Stimulated activated CD8-positive, alpha-beta memory T cell treated with anti-CD3 and anti-CD28 coated beads, Interleukin-12 subunit alpha, Interleukin-12 subunit beta, amount 100 ng/mL, for 24 hours (primary cell): ENCODE data around the gene UMAD1.

ENCODE experiments used
- DNase-seq: peaks from one replicate; pipeline ENCODE4 v3.0.0-alpha.2; 2020; ENCODE audit errors: extremely low read depth

The UMAD1 gene

DNA sequence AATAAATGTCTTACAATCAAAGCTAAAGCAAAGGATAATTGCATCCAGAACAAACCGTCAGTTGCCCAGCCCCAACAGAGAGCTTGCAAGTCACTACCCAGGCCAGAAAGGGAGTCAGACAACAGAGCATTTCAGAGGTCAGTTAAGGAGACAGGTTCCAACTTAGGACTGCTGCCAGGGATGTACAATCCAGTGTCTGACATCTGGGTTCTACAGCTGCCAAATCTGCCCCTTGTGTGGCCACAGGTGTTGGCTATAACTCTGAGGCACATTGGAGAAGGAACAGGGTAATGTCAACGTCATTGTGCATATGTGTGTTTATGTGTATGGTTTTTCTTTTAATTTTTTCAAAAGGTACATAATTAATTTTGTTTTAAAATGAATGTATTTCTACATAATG, 242.8 kb downstream of the UMAD1 start:
- DNase-seq: no peak

DNA sequence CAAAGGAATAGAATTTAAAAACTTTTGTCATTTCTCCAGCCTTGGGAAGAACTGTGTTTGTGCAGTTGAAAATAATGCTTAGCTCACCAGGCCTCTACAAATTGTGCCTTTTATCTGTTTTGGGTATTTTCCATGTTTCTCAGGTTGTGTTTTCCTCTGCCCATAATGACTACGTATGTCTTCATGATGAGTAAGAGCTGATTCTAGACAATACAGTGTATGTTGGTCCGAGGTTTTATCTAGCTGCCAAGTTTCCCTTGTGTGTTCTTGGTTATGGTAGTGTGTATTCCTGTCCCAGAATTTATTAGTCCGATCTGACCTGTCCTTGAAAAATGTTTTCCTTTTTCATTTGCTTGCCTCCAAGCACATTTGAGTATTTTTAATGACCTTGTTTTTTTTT, 244.3 kb downstream of the UMAD1 start:
- DNase-seq: no peak

DNA sequence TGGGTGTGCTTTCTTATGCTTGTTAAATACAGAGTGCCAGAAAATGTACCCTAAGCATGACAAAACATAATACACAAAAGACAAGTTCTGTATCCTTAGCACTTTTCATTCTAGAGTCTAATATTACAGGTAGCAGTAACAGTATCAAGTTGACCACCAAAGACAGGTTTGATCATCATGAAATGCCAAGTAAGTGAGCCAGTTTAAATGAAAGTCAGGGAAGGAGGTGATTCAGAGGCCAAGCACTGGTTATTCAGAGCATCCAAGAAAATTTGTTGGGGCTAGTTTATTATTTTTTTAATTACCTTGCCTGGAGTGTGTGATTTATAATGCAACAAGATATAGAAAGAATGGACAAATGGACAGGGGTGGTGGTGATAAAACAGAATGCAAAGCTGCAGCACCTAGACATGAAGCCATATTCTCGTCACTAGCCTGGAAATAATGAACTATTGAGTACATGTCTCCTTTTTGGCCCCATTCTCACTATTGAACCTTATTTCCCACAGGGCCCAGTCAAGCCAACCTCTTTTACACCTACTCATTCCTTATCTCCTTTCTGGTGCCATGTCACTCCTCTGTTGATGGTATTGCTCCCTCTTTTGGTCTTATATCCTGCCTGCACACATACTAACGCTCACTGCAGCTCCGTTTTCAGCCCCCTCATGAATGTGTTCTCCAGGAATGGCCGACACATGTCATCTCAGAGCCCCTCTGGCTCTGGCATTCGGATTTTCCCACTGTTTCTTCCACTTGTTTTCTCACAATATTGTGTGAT, 249.4 kb downstream of the UMAD1 start:
- no peak for DNase-seq

DNA sequence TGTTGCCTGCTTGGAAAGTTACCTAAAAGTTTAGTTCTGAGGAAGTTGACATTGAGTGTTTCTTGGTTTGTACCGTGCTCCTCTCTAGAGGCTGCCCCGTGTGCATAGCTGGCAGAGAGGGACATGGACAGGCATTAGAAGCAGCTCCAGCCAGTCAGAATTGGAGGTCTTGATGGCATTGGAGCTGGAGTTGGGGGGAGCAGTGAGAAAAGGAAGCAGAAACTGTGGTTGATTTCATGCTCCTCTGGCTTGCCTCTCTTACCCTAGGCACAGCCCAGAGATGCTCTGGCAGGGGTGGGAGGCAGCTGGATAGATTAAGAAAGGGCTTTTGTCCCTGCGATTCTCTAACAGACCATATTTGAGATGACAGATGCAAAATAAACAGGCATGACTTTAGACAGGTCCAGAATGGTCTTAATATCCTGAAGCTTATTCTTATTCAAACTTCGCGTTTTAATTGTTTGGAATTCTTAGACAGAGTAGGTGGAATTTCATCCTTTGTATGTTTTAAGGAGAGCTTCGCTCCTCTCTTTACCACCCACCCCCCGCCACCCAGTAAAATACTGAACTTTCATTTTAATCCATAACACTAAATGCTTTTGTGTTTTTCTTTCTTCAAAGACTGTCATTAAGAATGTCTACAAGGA, 254.6 kb downstream of the UMAD1 start:
- no peak for DNase-seq

DNA sequence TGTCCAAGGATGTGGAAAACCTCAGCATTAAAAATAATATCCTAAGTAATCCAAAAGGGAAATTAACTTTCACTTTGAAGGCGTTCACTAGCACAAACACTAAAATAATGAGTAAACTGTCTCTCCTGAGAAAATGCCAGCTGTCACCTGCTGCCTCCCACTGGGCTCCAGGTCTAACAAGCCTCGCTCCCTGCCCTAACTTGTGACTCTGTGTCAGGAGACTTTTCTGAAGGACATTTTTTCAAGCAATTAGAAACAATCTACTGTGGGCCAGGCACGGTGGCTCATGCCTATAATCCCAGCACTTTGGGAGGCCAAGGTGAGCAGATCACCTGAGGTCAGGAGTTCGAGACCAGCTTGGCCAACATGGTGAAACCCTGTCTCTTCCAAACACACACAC, 255.2 kb downstream of the UMAD1 start:
- no peak for DNase-seq

DNA sequence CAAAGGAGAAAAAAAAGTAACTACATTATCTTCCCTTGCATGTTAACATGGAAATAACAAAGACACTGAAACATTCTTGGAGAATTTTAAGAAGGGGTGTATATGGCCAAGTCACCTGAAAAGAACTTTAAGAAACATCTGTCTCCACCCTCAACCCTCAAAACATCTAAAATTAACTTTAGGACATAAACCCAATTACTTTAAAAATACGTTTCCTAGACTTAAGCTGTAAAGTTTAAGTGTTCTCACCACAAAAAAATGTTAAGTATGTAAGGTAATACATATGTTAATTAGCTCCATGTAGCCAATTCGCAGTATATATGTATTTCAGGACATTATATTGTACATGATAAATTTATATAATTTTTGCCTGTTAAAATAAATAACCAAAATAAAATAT, 257.0 kb downstream of the UMAD1 start:
- DNase-seq: no peak

DNA sequence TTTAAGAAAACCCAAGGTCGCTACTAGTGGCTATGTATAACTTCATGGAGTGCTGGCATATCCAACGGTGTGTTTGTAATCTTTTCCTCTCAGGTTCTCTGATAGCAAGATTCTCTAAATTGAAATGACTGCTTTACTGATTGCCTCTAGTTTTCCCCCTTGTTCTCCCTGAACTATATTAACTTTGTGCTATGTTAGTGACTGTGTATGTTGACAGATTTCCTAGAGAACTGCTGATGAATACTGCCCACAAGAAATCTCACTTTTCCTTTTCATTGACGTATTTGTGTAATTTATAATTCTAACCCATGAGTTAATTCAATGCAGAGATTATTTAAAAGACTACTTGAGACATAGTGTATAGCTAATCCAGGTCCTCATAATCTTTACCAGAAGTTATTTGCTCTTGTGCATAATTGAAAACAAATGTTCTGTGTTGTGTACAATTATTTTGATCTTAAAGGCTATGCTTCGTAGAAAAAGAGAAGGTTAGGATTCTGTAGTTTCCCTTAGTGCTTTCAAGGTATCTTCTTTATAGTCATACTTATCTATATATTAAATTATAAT, 257.5 kb downstream of the UMAD1 start:
- no peak for DNase-seq

DNA sequence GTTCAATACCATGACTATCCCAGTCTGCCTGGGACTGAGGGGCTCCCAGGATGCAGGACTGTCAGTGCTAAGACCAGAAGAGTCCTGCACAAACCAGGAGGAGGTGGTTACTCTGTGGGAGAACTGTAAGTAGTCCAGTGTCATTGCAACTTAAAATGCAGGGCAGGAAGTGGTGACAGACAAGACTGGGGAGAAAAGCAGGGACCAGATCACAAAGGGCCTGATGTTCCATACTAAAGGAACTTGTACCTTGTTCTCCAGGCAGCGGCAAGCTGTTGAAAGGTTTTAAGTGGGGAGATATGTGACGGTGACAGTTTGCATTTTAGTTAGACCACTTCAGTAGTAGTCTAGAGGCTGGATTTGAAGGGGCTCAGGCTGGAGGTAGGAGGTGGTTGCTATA, 262.3 kb downstream of the UMAD1 start:
- DNase-seq: no peak

DNA sequence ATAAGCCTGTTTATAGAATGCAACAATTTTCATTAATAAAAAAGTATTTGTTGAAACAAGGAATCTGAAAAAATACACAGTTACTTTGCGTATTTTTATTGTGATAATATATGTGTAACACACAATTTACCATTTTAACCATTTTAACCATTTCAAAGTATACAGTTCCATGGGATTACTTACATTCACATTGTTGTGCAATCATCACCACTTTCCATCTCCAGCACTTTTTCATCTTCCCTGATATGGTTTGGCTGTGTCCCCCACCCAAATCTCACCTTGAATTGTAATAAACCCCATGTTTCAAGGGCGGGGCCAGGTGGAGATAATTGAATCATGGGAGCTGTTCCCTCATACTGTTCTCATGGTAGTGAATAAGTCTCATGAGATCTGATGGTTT, 266.8 kb downstream of the UMAD1 start:
- no peak for DNase-seq

DNA sequence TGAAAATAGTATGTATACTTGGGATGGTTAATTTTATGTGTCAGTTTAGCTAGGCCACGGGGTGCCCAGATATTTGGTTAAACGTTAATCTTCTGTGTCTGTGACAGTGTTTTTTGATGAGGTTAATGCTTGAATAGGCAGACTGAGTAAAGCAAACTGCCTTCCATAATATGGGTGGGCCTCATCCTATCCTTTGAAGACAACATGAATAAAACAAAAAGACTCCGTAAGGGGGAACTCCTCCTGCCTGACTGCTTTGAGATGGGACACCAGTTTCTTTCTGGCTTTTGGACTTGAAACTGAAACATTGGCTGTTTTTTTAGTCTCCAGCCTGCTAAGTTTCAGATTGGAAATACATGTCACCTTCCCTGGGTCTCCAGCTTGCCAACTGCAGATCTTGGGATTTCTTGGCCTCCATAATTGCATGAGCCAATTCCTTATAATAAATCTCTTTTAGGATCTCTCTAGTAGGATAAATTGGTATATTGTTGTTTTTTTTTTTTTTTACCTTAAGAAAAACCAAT, 268.1 kb downstream of the UMAD1 start:
- DNase-seq: no peak

DNA sequence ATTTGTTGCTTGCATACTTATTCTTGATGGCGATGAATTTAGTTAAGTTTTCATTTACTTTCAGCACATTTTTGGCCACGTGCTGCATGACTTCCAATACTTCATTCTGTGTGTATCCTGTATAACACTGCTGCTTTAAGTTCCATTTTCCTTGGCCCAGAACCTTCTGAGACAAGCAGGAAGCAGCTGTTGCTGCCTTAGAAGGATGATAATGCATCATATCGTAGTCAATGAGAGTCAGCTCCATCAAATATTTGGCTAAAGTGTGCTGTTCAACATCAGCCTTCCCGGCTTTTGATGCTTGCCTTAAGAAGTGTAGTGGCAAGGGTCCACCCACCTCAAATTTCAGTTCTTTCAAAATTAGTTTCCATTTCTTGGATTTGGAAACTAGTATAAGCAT, 268.8 kb downstream of the UMAD1 start:
- no peak for DNase-seq

DNA sequence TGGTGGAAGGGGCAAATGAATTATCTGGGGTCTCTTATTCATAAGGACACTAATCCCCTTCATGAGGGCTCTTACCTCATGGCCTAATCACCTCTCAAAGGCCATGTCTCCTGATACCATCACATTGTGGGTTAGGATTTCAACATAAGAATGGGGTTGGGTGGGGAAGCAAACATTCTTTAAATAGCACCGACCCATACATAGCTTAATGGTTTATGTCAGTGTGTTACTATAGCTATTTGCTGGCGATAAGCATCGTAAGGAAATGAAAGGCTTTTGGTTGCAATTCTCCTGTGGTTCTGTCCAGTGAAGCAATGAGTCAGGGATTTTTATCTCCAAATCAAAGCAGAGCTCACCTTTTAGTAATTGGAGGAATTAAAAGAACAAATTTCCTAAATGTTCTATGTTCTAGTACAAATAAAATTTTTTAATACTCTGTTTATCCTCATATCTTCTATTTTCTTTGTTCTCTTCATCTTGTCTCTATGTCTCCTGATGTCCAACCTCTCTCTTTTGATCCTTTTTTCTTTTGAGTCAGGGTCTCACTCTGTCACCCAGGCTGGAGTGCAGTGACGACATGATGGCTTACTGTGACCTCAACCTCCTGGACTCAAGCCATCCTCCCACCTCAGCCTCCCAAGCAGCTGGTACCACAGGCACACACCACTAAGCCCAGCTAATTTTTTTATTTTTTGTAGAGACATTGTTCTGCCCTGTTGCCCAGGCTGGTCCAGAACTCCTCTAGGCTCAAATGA, 271.0 kb downstream of the UMAD1 start:
- no peak for DNase-seq

DNA sequence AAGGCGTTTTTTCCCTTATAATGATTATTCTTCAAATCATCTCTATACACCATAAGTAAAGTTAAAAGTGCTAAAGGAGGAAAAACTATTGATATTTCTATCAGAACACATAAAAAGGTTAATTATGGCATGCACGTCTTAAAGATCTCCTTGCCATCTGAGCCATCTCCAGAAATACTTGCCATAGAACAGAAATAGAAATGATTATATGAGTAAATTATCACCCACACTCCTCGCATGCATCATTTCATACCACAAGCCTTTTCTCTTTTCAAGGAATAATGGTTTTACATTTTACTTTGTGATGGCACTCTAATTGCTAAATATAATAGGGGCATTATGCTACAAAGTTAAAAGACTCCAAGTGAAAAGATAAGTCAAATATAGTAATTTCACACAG, 272.4 kb downstream of the UMAD1 start:
- no peak for DNase-seq

DNA sequence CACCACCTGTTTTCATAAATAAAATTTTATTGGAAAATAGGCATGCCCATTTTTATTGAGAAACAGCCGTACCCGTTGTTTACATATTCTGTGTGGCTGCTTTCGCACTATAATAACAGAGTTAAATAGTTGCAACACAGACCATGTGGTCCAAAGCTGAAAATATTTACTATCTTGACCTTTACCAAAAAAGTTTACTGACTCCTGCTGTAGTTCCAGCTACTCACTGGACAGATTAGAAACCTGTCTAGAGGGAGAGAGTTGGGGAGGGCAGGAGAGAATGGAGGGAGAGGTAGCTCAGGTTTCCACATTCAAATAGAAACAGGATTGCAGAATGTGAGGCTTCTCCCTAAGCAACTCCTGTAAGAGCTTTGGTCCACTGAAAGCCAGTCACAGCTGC, 273.0 kb downstream of the UMAD1 start:
- no peak for DNase-seq

DNA sequence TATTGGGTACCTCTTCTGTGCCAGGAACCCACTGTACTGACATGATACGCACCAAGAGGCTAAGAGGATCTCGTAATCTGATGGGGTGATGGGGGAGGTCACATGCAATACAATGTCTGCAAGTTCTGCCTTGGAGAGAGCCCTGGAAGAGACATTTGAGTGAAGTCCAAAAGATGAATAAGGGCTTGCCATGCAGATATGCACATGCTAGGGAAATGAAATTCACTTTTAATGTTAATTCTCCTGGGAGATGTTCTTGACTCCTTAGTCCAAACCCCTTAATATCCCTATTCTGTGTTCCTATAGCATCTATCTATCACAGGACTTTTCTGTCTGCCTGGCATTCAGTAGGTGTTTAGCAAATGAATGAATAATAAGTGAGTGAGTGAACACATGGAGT, 274.0 kb downstream of the UMAD1 start:
- no peak for DNase-seq

DNA sequence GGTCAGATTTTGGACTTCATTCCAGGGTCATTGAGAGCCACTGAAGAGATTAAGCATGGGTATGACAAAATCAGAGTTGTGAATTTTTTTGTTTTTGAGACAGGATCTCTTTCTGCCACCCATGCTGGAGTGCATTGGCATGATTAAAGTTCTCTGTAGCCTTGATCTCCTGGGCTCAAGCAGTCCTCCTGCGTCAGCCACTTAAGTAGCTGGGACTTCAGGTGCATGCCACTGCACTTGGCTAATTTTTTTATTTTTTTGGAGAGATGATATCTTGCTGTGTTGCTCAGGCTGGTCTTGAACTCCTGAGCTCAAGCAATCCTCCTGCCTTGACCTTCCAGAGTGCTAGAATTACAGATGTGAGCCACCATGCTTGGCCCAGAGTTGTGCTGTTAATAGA, 275.5 kb downstream of the UMAD1 start:
- no peak for DNase-seq

DNA sequence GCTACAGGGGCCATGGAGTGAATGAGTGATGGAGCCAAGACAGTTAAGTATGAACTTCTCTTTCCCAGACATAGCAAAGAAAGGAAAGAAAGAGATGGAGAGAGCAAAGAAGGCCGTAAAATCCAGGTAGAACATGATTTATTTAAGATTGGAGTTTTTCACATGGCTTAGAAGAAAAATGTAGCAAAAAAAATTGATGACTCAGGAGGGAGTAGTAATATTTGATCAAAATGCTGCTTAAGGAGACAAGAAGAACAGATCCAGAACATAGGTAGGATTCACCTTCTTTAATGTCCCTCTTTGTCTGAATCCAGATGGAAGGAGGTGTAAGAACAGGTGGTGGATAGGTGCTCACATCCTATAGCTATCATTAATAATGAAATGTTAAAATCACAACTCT, 277.0 kb downstream of the UMAD1 start:
- DNase-seq: no peak

DNA sequence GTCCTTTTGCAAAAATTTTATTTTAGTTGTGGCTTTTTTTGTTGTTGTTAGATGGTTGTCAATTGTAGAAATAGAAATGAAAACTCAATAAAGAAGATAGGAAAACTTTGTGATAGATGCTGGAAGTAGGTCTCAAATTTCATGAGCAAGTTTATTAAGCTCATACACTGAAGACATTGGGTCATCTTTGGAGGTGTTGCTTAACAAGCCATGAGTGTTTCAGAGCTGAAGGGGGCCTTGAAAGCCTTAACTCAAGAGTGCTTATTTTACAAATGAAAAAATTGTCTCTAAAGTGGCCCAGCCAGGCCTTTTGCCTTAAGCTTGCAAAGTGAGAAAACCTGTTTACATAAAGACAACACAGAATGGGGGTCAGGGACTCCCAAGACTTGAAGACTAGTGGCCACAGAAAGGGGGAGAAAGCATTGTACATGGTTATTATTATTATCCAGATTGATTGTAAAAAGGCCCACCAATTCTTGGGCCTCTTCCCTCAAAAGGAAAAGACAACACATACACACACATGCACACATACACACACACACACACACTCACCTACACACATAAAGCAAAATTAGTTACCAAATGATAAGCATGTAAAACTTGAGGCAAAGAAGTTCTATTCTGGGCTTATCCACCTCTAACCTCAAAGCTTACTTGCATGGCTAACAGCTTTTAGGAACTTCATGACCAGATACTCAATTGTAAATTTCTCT, 278.3 kb downstream of the UMAD1 start:
- no peak for DNase-seq

DNA sequence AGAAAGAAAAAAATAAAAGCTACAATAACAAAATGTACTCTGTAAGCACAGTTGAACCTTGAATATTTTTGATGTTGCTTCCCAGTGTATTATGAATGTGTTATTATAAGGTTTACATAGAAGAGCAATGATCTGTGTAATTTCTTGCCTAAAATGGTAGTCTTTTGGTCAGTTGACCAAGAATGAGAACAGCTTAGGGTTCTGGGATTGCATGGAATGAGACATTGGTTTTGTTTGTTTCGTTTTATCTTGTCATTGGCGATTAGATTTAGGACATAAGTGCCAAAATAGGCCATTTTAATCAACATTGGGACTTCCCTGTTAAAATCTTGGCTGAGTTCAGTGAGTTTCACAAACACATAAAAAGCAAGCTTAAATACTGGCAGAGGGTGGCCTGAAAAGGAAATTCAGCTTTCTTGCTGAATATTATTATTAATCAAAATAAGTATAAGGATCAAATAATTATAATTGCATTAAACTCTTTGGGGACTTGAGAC, 278.9 kb downstream of the UMAD1 start:
- no peak for DNase-seq

DNA sequence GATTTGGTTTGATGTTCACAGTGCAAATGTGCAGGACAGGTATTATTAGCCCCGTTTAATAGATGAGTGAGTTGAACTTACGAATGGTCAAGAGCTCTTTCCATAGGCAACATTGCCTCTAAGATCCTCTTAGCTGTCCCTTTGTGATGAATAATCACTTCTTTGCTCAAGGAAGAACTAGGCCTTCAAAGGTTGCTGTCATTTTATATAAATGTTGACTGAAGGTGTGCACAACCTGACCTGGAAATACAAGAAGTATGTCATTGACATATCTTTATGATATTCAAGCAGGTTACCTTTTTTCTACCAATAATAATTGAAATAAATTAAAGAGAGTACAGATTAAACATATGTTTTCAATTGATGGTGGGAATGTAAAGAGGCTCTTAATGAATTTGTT, 279.5 kb downstream of the UMAD1 start:
- DNase-seq: no peak

DNA sequence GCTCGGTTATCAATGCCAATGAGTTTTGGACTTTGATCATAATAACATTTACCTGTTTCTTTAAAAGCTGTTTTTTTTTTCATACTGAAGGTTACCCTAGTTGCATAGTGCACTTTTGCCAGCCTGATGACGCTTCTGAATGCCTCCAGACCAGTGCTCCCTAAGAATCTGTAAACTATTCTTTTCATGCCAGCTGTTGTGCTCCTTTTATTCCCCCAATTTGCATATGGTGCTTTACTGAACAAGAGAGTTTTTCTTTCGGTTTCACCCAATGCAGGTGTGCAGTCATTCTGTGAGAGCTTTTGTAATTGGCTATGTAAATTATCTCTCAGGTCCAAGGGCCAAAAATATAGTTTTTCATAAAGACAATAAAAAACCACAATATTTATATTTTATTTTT, 279.9 kb downstream of the UMAD1 start:
- DNase-seq: no peak

DNA sequence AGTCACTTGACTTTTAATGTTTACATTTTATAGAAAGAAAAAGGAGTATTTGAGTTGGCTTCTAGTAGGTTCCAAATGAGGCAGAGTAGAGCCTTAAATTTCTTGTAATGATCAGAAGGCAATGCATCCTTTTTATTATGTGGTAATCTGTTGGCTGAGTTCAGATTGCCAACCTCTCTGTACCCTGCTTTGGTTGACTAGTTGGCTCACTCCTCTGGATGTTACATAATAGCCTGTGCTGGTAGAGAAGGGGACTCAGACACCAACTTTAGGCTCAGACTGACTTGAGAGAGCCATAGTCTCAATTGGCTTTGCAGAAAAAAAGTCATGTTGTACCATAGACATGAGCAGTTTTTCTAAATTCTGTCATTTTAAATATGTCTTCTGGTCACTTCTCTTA, 281.3 kb downstream of the UMAD1 start:
- DNase-seq: no peak
